ENCODE results near the gene SLC35E4.

The SLC35E4 gene

GRCh38 chr22:30695871-30696655, 60.5 kb downstream of the SLC35E4 start:
- H3K4me3 ChIP-seq (replicated peaks; ENCODE audit: low read depth, low read length) = no peak overlapping the region
- no peak for DNase-seq (ENCODE audit: low read depth)
- no peak for TF ChIP-seq CTCF (IDR thresholded peaks at IDR 0.05; ENCODE audit: low read length, missing control alignments)
